Measurements from ENCODE around the gene RASA4B.

The RASA4B gene

DNA sequence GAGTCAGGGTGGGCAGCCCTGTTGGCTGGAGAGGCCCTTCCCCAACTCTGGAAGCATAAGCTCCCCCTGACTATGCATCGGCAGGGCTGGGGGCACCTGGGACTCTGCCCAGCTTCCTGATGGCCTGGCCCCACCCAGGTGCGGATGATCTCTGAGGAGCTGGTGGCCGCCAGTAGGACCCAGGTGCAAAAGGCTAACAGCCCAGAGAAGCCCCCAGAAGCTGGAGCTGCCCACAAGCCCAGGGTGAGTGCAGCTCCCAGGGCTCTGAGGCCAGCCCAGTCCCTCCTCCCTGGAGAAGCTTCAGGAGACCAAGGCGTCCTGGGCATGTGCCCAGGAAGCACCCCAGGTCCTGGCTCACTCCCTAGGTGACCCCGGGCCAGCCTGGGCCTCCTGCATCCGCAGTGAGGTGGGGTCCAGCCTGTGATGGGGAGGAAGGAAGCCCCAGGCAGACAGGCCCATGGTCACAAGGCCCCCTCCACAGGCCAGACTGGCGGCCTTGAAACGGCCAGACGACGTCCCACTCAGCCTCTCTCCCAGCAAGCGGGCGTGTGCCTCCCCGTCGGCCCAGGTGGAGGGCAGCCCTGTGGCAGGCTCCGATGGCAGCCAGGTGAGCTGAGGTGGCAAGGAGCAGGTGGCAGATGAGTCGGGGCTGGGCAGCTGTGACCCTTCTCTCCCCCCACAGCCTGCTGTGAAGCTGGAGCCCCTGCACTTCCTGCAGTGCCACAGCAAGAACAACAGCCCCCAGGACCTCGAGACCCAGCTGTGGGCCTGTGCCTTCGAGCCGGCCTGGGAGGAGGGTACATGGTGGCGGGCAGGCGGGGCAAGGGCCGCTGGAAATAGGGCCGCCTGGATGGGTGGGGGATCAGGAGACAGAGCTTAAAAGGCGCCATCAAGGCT, 49.7 kb downstream of the RASA4B start:
- Histone ChIP-seq H2AFZ (ENCODE audit: low read depth, low read length) (no peak overlapping the region), H3K27ac (ENCODE audit: low read length) (no peak overlapping the region), H3K79me2 (ENCODE audit: low read length) (peaks cover 16% of the 10 kb centered on the region), H4K20me1 (ENCODE audit: insufficient read depth, low read length) (no peaks in the 10 kb centered on the region), H3K4me3 (ENCODE audit: low read length) (no peak overlapping the region), H3K4me2 (ENCODE audit: low read length) (no peak overlapping the region), H3K36me3 (replicated peaks; ENCODE audit: low read depth, low read length) (no peaks in the 10 kb centered on the region), H3K4me1 (ENCODE audit: low read length) (peaks cover 12% of the 10 kb centered on the region), H3K27me3 (ENCODE audit: low read depth, low read length) (no peaks in the 10 kb centered on the region), H3K9me3 (ENCODE audit: insufficient read depth, low read length) (no peaks in the 10 kb centered on the region), H3K9ac (ENCODE audit: low read length) (no peak overlapping the region)
- TF ChIP-seq, protein P1, sequence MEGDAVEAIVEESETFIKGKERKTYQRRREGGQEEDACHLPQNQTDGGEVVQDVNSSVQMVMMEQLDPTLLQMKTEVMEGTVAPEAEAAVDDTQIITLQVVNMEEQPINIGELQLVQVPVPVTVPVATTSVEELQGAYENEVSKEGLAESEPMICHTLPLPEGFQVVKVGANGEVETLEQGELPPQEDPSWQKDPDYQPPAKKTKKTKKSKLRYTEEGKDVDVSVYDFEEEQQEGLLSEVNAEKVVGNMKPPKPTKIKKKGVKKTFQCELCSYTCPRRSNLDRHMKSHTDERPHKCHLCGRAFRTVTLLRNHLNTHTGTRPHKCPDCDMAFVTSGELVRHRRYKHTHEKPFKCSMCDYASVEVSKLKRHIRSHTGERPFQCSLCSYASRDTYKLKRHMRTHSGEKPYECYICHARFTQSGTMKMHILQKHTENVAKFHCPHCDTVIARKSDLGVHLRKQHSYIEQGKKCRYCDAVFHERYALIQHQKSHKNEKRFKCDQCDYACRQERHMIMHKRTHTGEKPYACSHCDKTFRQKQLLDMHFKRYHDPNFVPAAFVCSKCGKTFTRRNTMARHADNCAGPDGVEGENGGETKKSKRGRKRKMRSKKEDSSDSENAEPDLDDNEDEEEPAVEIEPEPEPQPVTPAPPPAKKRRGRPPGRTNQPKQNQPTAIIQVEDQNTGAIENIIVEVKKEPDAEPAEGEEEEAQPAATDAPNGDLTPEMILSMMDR (IDR thresholded peaks at IDR 0.05; ENCODE audit: low read depth, low read length): no peak
- TF ChIP-seq EZH2phosphoT487 (IDR thresholded peaks at IDR 0.05; ENCODE audit: low read depth): no peak

GRCh38 chr7:102466097-102466496, 51.5 kb downstream of the RASA4B start:
- H3K79me2 ChIP-seq (ENCODE audit: low read length): peaks cover 27% of the 10 kb centered on the region
- H4K20me1 ChIP-seq (ENCODE audit: insufficient read depth, low read length): no peaks in the 10 kb centered on the region
- peak overlapping the region; percentile 77; the same call in 1 of the 2 replicates for H3K4me2 ChIP-seq (ENCODE audit: low read length)
- no peak overlapping the region for H3K27ac ChIP-seq (ENCODE audit: low read length)
- no peaks in the 10 kb centered on the region for H3K9me3 ChIP-seq (ENCODE audit: insufficient read depth, low read length)
- H3K4me1 ChIP-seq (ENCODE audit: low read length): peaks cover 12% of the 10 kb centered on the region
- TF ChIP-seq, protein P1 (IDR thresholded peaks at IDR 0.05; ENCODE audit: low read depth, low read length): no peak
- TF ChIP-seq EZH2phosphoT487 (IDR thresholded peaks at IDR 0.05; ENCODE audit: low read depth): no peak
- no peak overlapping the region for H3K9ac ChIP-seq (ENCODE audit: low read length)
- H3K27me3 ChIP-seq (ENCODE audit: low read depth, low read length): no peaks in the 10 kb centered on the region
- no peak overlapping the region for H2AFZ ChIP-seq (ENCODE audit: low read depth, low read length)
- no peaks in the 10 kb centered on the region for H3K36me3 ChIP-seq (replicated peaks; ENCODE audit: low read depth, low read length)
- H3K4me3 ChIP-seq (ENCODE audit: low read length): peak overlapping the region; percentile 95

DNA sequence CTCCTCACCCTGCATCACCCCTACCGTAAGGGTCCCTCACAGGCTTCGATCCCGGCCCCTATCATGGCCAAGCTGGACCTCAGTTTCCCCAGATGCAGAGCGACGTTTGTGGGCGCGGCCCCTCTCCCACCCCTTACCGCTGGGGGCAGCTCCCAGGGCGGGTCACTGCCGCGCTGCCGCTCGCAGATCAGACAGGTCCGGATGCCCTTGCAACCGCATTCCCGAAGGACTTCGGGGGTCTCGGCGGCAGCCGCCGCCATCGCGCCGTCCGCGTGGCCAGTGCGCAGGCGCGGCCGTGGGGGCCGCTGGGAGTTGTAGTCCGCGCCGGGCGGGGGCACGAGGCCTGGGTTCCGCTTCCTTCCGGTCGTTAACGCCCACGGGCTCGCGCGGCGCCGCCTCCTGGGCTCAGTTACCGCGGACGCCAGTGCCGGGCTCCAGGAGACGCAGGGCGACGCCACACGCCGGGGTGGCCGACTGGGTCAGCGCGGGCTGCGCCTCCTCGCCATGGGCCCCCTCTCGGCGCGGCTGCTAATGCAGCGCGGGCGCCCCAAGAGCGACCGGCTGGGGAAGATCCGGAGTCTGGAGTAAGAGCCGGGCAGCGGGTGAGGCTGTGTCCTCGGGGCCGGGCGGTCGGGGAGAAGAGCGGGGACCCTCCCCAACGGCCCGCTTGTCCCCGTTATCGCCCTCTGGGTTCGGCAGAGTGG, 52.8 kb downstream of the RASA4B start, which contains the start of the genes ALKBH4 and LRWD1:
ALKBH4 (minus strand) TSS at position 287 of the 704 bp plus-strand sequence; CDS start at position 260, 27 bp downstream.
LRWD1 (plus strand) TSS at position 408 of the 704 bp plus-strand sequence; CDS start at position 505, 97 bp downstream.
- peaks cover 27% of the 10 kb centered on the region for H3K79me2 ChIP-seq (ENCODE audit: low read length)
- H3K27ac ChIP-seq (ENCODE audit: low read length): peak within 1 kb of the TSS; percentile 34
- H3K4me1 ChIP-seq (ENCODE audit: low read length): peaks cover 12% of the 10 kb centered on the region
- no peaks in the 10 kb centered on the region for H3K27me3 ChIP-seq (ENCODE audit: low read depth, low read length)
- H3K9ac ChIP-seq (ENCODE audit: low read length): peak within 1 kb of the TSS; percentile 95
- H3K36me3 ChIP-seq (replicated peaks; ENCODE audit: low read depth, low read length): no peaks in the 10 kb centered on the region
- peak within 1 kb of the TSS; percentile 98 for H2AFZ ChIP-seq (ENCODE audit: low read depth, low read length)
- H3K9me3 ChIP-seq (ENCODE audit: insufficient read depth, low read length): no peaks in the 10 kb centered on the region
- no peak for TF ChIP-seq EZH2phosphoT487 (IDR thresholded peaks at IDR 0.05; ENCODE audit: low read depth)
- TF ChIP-seq, protein P1 (IDR thresholded peaks at IDR 0.05; ENCODE audit: low read depth, low read length): peak; percentile 36
- H3K4me3 ChIP-seq (ENCODE audit: low read length): peak within 1 kb of the TSS; percentile 95
- H4K20me1 ChIP-seq (ENCODE audit: insufficient read depth, low read length): no peaks in the 10 kb centered on the region
- H3K4me2 ChIP-seq (ENCODE audit: low read length): peak within 1 kb of the TSS; percentile 84
